Cortex of kidney (tissue), 1 donor: ENCODE results near the gene CARTPT.

Experiments
- DNase-seq: peaks from one replicate; lab custom pipeline; 2025; lab: John Stamatoyannopoulos, UW

Gene CARTPT

DNA sequence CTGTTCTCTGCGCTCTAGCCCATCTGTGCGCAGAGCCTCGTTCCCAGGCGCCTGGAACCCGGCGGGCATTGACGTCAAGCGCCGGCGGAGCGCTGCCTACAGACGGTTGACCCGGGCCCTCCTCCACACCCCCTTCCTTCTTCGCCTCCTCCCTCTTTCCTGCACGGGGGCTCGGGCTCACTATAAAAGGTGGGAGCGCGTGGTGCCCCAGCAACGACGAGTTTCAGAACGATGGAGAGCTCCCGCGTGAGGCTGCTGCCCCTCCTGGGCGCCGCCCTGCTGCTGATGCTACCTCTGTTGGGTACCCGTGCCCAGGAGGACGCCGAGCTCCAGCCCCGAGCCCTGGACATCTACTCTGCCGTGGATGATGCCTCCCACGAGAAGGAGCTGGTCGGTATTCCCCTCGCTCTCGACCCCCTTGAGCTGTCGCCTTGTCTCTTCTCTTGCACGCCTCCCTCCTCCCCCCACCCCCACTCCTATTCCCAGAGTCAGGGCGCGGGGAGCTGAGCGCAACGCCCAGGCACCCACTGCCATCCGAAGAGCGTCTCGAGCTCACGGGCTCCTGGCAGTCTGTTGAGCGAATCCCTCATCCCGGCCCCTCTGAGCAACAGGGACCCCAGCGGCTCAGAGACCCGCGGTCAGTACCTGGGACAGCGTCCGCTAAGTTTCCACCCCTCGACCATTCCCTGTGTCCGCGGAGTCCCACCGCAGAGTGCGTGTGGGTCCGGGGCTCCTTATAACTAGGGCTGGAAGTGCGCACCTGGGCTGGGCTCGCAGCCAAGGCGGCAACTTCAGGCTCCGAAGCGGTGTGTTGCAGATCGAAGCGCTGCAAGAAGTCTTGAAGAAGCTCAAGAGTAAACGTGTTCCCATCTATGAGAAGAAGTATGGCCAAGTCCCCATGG lies at the start of gene CARTPT:
TSS of gene CARTPT (plus strand) at position 213 of the 902 bp plus-strand sequence. CDS start at position 232, 19 bp downstream.
- no peak for DNase-seq

DNA sequence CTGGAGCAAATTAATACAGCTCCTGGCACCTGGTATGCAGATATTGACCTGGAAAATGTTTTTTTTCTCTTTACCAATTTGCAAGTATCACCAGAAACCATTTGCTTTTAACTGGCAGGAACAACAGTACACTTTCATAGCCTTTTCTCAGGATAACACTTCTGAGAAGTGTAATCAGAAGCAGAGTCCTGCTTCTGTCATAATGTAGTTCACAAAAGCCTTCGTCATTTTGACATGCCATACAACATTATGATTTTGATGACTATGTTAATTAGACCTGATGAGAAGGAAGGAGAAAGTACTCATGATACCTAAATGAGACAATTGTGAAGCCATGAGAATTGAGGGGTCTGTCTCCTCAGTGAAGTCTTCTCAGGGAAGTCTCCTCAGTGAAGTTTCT lies 41.1 kb upstream of the CARTPT start:
- no peak for DNase-seq

DNA sequence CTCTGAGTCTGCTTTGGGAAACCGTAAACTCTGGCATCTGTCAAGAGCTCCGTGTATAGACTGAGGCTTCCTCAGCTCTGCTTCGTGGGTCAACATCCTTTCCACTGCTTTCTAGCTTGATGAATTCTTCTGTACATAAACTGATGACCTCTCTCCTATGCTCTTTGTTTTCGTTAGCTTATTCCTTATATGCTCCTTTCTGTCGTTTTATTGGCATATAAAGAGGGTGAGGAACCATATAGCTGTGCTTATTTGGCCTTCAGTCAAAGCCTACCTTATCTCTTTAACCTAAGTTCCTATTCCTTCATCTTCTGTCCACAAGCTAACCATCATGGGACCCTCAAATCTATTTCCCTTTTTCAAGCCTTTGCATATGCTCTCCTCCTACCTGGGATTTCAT lies 39.4 kb upstream of the CARTPT start:
- DNase-seq: no peak

DNA sequence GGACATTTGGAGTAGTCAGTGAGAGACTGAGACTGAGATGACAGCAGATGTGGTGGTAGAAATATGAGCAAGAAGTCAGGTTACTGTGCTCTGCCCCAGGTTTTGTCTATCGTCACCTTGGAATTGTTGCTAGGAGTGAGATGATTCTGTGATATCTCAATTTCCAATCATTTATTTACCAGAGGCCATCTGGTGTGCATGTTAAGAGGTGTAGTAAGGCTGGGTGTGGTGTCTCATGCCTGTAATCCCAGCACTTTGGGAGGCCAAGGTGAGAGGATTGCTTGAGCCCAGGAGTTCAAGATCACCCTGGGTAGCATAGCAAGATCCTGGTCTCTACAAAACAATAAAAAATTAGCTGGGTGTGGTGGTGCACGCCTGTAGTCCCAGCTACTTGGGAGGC lies 38.6 kb upstream of the CARTPT start:
- no peak for DNase-seq

DNA sequence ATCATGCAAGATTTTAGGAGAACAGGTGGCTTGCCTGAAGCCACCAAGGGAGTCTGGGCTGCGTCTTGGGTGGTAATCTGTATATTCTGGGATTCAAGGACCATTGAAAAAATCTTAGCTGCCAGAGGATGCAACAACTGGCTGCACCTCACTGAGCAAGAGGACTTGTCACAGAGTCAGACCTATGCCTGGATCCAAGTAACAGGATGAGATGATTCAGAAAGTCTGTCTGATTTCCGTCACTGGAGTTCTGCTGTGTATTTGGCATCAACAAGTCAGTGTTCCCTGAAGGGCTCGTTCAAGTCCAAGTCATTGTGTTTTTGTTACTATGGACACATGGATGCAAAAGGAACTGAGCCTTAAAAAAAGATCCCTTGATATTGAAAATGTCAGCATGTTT lies 37.8 kb upstream of the CARTPT start:
- DNase-seq: no peak

DNA sequence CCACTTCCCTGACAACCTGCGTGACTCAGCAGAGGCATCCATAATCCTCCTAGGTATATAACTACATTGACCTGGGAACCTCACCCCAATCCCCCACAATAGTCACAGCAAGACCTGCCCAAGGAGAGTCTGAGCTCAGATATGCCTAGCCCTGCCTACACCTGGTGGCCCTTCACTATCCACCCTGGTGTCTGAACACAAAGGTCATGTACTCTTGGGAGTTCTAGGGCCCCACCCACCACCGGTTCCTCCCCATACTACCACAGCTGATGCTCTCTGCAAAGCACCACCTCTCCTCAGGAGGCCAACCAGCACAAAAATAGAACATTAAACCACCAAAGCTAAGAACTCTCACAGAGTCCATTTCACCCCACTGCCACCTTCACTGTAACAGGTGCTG lies 34.8 kb upstream of the CARTPT start:
- no peak for DNase-seq

DNA sequence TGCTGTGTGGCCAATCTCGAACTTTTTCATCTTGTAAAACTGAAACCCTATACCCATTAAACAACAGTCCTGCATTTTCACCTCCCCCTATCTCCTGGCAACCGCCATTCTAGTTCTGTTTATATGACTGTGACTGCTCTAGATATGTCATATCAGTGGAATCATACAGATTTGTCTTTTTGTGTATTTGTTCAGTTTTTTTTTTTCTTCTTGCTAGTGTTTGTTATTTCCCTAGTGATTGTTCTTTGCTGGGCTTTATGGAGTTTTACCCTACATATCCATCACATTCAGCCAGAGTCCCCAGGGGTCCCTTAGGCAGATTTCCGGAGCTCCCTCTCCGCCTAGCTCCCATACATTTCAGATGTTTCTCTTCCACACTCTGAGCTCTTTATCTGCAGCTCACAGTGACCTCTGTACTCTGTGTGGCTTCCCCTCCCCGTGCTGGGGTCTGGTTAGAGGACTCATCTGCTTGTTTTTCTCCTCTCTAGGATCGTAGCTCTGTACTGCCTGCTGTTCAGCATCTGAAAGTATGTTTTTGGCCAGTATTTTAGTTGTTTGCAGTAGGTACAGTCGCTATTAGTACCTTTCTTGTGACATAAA lies 25.1 kb upstream of the CARTPT start:
- DNase-seq: no peak

DNA sequence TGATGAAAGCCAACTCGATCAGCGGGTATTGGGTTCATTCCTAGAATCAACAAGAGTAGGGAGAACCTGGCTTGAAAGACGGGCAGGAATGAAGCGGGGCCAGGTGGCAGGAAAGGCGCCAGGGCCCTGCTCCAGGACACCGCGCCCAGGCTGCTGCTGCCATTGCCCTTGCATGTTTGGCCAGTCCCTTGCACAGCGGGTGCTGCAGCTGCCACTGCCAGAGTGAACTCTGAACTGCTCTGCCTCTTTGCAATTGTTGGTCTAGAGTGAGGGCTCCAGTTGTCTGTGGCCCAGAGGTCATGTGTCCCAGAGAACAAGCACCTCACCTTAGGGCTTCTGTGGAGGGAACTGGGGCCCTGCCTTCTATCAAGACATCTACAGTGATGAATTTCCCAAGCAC lies 24.0 kb upstream of the CARTPT start:
- no peak for DNase-seq

DNA sequence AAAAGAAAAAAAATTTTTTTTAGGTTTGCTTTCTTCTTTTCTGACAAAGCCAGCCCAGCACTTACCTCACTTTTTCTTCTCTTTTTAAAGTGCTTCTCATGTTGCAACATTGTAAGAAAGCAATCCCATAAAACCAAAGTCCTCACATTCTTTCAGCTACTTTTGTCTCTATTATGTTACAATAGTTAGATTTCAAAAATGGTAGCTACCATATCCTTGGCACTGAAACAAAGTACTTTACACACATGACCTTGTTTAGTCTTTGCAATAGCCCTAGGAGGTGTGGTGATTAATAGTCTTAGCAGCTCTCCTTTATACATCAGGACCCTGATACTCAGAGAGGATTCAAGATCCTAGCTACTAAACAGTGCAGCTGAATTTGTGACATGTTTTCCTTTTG lies 23.5 kb upstream of the CARTPT start:
- DNase-seq: no peak

DNA sequence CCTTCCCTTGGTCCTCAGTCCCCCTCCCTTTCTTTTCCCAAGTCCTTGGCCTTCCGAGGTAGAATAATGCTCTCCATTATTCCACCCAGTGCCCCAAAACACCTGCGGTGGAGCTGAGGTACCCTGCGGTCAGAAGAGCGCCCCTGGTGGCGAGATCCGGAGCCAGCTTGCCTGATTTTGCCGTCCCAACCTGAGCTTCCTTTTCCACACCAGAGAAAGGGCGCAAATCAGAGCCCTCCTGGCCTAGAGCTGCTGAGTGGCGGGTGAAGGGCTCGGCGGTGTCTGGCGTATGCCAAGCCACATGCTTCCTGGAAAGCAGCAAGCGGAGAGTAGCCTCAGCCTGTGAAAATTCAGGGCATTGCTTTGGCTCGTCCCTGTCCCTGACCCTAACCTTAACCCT lies 21.1 kb upstream of the CARTPT start:
- no peak for DNase-seq

DNA sequence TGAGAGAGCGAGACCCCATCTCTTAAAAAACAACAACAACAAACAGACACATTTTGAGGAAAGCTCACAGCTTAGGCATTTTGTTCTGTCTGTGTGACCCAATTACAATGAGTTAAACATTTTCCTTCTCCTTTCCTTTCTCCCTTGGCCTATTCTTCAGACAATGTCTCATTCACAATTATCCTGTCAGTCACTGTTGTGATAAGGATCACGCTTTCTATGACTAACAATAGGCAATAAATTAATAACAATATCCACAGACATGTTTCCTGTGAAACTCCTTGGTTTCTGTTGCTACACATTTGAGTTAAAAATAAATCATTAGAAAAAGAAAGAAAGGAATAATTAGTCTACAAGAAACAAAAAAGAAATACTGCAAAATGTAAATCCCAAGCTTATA lies 19.8 kb upstream of the CARTPT start:
- no peak for DNase-seq

DNA sequence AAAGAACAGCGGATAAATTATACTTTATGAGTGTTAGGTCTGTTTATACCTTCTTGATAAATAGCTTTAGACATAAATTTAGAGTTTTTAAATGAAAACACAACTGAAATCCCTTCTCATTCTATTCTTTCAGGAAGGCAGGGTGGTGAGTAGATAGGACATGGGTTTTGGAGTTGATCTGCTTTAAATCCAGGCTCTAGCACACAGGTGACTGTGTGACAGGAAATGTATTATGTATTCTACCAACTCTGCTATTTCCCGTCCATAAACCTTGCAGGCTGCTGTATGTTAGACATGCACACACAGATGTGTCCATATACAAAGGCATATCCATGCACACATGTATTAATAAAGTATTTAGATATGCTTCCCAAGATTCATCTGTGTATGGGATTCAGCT lies 19.3 kb upstream of the CARTPT start:
- DNase-seq: no peak

DNA sequence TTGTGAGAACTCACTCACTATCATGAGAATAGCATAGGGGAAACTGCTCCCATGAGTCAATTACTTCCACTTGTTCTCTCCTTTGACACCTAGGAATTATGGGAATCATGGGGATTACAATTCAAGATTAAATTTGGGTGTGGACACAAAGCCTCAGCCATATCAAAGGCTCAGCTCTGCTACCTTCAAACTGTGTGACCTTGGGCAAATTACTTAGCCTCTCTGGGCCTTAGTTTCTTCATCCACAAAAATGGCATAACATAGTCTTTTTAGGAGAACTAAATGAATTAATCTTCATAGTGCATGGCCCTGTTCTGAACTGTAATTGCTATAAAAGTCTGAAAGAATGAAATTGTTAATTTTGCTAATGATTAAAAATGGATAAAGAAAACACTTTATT lies 18.3 kb upstream of the CARTPT start:
- DNase-seq: no peak

DNA sequence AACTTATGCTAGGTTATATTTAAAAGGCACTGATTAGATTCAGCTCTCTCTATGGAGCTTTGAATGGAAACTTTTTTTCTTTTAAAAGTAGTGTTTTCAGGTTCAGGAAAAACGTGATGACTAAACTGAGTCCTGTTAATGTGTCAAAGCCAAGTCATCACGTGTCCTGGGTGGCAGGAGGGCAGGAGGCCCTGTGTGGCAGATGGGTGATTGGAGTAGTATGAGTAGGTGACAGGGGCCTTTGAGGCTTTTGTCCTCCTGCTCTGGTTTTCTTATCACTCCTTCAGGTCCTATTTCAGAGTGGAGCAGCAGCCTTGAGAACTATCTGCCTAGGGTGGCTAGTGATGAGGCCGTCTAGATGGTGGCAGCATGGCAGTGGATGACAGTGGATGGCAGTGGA lies 17.7 kb upstream of the CARTPT start:
- no peak for DNase-seq

DNA sequence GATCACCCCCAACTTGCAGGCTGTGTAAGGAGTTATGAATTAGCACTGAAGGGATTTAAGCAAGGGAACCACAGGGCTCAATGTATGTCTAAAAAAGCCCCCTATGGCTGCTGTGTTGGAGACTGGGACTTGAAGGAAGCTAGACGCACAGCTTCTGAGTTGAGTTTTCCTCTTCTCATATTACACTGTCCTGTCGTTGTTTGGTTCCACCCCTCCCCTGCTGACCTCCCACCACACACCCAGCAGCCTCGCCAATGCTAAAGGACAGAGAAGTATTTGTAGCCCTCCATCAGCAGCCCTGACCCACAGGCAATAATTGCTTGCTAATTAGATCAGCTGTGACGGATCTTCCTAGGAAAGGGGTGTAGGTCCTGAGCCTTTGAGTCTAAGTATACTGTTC lies 15.1 kb upstream of the CARTPT start:
- DNase-seq: no peak

DNA sequence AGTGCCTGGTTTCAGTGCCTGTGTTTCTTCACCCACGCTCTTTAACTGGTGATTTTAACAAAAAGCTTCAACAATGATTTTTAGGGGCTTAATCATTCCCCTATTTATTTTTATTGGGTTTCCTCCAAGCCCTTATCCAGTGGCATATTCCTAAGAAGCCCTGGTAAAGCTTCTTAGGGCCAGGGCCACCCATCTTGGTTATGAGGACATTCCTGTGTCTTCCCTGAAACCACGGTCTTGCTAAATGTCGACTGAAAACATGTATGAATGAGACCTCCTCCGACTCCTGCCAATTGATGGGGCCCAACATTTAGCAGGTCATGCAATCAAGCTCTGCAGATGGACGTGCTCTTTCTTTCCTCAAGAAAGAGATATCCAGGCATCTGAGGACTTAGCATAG lies 13.7 kb upstream of the CARTPT start:
- DNase-seq: no peak

DNA sequence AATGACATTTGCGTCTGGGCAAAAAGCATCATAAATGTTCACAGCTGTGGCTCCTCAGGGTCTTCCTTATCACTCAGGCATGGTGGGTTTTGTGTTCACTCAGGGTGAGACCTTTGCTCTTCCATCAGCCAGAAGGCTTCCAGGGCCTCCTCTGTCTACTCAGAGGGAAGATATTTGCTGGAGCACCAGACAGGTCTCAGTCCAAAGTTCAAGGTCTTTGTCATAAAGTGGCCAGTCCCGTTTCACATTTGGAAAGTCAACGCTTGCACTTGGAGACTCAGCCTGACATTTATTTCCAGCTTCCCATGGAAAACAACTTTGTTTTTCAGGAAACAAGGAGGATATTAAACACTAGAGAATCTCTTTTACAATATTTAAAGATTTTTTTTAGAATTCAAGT lies 12.2 kb upstream of the CARTPT start:
- no peak for DNase-seq

DNA sequence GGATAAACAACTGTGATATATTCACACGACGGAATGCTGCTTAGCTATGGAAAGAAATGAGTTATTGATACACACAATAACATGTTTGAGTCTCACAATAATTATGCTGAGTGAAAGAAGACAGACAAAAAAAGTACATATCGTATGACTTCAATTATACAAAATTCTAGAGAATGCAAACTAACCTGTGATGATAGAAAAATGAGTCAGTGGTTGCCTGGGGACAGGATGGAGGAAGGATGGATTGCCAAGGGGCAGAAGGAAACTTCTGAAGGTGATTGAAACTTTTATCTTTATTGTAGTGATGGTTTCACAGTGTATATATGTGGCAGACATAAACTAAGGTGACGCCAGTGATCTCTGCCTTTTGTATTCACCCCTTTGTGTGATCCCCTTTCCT lies 7.5 kb upstream of the CARTPT start:
- DNase-seq: no peak

DNA sequence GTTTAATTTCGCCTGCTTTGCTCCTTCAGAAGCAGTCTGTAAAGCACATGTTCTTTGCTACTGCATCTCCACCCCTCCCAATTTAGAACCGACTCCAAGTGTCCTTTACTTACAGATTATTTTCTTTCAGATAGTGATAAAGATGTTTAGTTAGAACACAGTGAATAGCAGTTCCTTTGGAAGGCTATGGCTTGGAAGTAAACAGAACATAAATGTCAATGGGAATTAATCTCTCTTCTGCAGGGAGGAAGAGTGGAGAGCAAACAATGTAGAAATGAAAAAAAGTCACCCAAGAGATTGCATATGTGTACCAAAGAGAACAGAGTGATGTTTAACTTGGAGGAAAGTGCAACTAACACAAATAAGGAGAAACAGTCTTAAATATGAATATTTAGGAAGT lies 4.2 kb upstream of the CARTPT start:
- no peak for DNase-seq

DNA sequence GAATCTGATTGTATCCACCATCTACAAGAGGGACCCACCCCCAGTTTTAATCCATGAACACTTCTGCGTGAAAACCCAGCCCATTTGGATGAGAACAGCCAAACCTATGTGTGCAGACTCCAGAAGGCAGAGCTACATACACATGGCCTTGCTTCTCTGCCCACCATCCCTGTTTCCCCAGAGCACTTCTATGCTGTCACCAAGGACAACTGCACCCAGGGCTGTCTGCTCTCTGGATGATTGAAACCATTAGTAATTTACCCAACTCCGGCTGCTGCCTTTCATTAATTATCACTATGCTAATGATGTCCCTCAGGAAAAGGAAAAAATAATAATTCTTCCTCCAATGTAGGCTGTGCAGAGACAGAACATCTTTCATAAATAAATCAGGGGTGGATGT lies 8.9 kb downstream of the CARTPT start:
- no peak for DNase-seq

DNA sequence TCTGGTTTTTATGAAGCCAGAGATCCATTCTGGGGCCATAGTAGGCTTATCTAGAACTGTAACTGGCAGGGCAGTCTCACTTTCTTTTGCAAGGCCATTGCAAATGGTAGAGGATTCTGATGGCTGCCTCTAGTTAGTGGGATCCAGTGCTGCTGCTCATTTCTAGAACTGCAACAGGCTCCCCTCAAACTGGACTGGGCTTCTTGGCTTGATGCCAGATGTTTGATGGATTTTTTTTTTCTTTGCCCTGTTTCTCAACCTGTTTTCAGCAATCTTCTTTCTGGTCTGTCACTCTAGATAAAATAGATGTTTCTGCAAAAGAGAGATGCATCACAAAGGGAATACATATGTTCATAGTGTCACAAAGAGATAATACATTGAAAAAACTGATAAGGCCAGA lies 11.9 kb downstream of the CARTPT start:
- no peak for DNase-seq

DNA sequence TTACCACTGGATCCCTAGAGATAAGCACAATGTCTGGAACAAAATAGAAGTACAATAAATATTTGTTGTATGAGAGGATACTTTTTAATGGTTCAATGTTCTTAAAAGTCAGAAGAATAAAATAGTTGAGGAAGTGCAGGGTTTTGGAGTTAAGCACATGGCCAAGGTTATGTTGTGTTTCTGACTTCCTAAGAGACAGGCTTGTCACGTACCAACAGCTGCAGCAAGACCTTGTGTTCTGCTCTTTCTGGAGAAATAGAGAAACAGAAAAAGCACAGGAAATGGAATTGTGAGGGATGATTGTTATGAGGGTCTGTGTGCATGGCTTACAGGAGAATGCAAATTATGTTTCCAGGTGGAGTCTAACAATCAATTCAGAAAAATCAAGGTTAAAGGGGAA lies 12.9 kb downstream of the CARTPT start:
- DNase-seq: no peak

DNA sequence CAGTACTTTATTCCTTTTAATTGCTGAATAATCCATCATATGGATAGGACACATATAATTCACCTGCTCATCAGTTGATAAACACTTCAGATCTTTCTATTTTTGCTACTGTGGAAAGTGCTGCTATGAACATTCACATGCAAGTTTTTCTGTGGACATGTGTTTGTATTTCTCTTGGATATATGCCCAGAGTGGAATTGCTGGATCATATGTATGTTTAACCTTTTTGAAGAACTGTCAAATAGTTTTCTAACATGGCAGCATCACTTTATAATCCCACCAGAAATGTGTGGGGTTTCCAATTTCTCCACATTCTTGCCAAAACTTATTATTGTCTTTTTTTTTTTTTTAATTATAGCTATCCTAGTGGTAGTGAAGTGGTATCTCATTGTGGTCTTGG lies 15.1 kb downstream of the CARTPT start:
- no peak for DNase-seq
